HCT116 (cell line): ENCODE data around the gene MBP.

ENCODE experiments used
- EZH2phosphoT487 ChIP-seq: fragments of 200-600 bp; IDR thresholded peaks from 2 replicates; pipeline ENCODE4 v1.6.1; 2018; ENCODE audit warnings: antibody characterized with exemption, borderline replicate concordance
- POLR2A ChIP-seq: IDR thresholded peaks from 2 replicates; pipeline ENCODE4 v1.7.0; 2011; ENCODE audit warnings: borderline replicate concordance; ENCODE audit not compliant: insufficient read depth, insufficient read length; ENCODE audit errors: extremely low read depth
- TF ChIP-seq, protein P1 (sequence below), 3 experiments: fragments of 200-600 bp in 1 of 3; sonication (generic) in 1 of 3; IDR thresholded peaks in 2 of 3; conservative IDR thresholded peaks in 1 of 3; 2 replicates each; pipeline ENCODE4 v1.5.1; 2012 to 2017; ENCODE audit warnings: low read depth in 2 of 3, low read length in 2 of 3, antibody characterized with exemption in 1 of 3, borderline replicate concordance in 1 of 3, control low read depth in 1 of 3, mild to moderate bottlenecking in 1 of 3, mixed read lengths in 1 of 3, mixed run types in 1 of 3, moderate library complexity in 1 of 3; ENCODE audit not compliant: insufficient read depth in 1 of 3
- TF ChIP-seq, protein P2 (sequence below): IDR thresholded peaks from 2 replicates; pipeline ENCODE4 v1.6.1; 2012
- TF ChIP-seq, protein P3 (sequence below): IDR thresholded peaks from 2 replicates; pipeline ENCODE4 v1.6.1; 2012; ENCODE audit warnings: low read depth

DNA sequence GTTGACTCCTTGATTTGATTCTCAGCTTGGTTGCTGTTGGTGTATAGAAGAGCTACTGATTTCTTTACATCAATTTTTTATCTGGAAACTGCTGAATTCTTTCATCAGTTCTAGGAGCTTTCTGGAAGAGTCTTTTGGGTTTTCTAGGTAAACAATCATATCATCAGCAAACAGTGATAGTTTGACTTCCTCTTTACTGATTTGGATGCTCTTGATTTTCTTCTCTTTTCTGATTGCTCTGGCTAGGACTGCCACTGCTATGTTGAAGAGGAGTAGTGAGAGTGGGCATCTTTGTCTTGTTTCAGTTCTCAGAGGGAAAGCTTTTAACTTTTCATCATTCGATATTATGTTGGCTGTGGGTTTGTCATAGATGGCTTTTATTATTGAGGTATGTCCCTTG is 169.7 kb downstream of the MBP start:
- TF ChIP-seq, protein P1, sequence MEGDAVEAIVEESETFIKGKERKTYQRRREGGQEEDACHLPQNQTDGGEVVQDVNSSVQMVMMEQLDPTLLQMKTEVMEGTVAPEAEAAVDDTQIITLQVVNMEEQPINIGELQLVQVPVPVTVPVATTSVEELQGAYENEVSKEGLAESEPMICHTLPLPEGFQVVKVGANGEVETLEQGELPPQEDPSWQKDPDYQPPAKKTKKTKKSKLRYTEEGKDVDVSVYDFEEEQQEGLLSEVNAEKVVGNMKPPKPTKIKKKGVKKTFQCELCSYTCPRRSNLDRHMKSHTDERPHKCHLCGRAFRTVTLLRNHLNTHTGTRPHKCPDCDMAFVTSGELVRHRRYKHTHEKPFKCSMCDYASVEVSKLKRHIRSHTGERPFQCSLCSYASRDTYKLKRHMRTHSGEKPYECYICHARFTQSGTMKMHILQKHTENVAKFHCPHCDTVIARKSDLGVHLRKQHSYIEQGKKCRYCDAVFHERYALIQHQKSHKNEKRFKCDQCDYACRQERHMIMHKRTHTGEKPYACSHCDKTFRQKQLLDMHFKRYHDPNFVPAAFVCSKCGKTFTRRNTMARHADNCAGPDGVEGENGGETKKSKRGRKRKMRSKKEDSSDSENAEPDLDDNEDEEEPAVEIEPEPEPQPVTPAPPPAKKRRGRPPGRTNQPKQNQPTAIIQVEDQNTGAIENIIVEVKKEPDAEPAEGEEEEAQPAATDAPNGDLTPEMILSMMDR (IDR thresholded peaks at IDR 0.05 in 2 of 3, conservative IDR thresholded peaks at IDR 0.05 in 1 of 3; ENCODE audit: borderline replicate concordance in 1 of 3, insufficient read depth in 1 of 3, low read depth in 2 of 3, low read length in 2 of 3) = no peak
- TF ChIP-seq, protein P2, sequence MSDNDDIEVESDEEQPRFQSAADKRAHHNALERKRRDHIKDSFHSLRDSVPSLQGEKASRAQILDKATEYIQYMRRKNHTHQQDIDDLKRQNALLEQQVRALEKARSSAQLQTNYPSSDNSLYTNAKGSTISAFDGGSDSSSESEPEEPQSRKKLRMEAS = no peak
- TF ChIP-seq POLR2A (no peak), EZH2phosphoT487 (no peak)
- TF ChIP-seq, protein P3, sequence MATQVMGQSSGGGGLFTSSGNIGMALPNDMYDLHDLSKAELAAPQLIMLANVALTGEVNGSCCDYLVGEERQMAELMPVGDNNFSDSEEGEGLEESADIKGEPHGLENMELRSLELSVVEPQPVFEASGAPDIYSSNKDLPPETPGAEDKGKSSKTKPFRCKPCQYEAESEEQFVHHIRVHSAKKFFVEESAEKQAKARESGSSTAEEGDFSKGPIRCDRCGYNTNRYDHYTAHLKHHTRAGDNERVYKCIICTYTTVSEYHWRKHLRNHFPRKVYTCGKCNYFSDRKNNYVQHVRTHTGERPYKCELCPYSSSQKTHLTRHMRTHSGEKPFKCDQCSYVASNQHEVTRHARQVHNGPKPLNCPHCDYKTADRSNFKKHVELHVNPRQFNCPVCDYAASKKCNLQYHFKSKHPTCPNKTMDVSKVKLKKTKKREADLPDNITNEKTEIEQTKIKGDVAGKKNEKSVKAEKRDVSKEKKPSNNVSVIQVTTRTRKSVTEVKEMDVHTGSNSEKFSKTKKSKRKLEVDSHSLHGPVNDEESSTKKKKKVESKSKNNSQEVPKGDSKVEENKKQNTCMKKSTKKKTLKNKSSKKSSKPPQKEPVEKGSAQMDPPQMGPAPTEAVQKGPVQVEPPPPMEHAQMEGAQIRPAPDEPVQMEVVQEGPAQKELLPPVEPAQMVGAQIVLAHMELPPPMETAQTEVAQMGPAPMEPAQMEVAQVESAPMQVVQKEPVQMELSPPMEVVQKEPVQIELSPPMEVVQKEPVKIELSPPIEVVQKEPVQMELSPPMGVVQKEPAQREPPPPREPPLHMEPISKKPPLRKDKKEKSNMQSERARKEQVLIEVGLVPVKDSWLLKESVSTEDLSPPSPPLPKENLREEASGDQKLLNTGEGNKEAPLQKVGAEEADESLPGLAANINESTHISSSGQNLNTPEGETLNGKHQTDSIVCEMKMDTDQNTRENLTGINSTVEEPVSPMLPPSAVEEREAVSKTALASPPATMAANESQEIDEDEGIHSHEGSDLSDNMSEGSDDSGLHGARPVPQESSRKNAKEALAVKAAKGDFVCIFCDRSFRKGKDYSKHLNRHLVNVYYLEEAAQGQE = no peak
